ENCODE data around the gene SERPINB12. TPM values are rescaled to one million over a fixed set of nuclear protein-coding genes. Genes with fewer than 3 reads are reported as not detected.

SERPINB12 gene
- total RNA-seq, 1 experiment from 2014 or later, result not detected

DNA sequence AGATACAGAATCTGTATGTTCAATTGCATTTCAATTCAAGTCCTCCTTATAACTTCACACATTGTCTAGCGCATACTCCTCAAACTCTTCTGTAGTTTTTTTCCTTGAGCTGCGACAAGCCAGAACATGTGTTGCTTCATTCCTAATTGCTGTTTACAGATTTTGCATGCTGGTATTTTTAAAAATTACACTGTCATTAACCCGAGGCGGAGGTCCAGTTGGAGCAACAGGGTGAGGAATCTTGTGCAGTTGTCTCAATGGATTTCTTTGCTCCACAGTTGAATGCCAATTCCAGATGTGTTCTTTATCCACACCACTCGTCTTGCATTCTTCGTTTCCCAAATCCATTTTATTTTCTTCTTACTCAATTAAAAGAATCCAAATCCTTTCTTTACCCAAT is 28.6 kb downstream of the SERPINB12 start:
- no peak for TF ChIP-seq POLR2AphosphoS5 (IDR thresholded peaks at IDR 0.05; ENCODE audit: low read depth, low read length)
- TF ChIP-seq, protein P1, sequence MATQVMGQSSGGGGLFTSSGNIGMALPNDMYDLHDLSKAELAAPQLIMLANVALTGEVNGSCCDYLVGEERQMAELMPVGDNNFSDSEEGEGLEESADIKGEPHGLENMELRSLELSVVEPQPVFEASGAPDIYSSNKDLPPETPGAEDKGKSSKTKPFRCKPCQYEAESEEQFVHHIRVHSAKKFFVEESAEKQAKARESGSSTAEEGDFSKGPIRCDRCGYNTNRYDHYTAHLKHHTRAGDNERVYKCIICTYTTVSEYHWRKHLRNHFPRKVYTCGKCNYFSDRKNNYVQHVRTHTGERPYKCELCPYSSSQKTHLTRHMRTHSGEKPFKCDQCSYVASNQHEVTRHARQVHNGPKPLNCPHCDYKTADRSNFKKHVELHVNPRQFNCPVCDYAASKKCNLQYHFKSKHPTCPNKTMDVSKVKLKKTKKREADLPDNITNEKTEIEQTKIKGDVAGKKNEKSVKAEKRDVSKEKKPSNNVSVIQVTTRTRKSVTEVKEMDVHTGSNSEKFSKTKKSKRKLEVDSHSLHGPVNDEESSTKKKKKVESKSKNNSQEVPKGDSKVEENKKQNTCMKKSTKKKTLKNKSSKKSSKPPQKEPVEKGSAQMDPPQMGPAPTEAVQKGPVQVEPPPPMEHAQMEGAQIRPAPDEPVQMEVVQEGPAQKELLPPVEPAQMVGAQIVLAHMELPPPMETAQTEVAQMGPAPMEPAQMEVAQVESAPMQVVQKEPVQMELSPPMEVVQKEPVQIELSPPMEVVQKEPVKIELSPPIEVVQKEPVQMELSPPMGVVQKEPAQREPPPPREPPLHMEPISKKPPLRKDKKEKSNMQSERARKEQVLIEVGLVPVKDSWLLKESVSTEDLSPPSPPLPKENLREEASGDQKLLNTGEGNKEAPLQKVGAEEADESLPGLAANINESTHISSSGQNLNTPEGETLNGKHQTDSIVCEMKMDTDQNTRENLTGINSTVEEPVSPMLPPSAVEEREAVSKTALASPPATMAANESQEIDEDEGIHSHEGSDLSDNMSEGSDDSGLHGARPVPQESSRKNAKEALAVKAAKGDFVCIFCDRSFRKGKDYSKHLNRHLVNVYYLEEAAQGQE (IDR thresholded peaks at IDR 0.05; ENCODE audit: insufficient read depth in 1 of 2, low read depth in 2 of 2, low read length in 1 of 2), result no peak
- TF ChIP-seq, protein P2, sequence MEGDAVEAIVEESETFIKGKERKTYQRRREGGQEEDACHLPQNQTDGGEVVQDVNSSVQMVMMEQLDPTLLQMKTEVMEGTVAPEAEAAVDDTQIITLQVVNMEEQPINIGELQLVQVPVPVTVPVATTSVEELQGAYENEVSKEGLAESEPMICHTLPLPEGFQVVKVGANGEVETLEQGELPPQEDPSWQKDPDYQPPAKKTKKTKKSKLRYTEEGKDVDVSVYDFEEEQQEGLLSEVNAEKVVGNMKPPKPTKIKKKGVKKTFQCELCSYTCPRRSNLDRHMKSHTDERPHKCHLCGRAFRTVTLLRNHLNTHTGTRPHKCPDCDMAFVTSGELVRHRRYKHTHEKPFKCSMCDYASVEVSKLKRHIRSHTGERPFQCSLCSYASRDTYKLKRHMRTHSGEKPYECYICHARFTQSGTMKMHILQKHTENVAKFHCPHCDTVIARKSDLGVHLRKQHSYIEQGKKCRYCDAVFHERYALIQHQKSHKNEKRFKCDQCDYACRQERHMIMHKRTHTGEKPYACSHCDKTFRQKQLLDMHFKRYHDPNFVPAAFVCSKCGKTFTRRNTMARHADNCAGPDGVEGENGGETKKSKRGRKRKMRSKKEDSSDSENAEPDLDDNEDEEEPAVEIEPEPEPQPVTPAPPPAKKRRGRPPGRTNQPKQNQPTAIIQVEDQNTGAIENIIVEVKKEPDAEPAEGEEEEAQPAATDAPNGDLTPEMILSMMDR (IDR thresholded peaks at IDR 0.05), result no peak
- no peak for TF ChIP-seq SIN3A (IDR thresholded peaks at IDR 0.05; ENCODE audit: borderline replicate concordance, insufficient read depth, low read depth, low read length)
- no peak for TF ChIP-seq TCF7L2 (IDR thresholded peaks at IDR 0.05; ENCODE audit: low read depth, low read length)
- Histone ChIP-seq H3K4me3 (ENCODE audit: low read depth in 2 of 2, low read length in 2 of 2) (no peak overlapping the region), H3K36me3 (ENCODE audit: control insufficient read depth, insufficient read depth, low read length) (peaks cover 2% of the 10 kb centered on the region; the same call in 1 of the 2 replicates), H3K9me3 (ENCODE audit: control insufficient read depth, insufficient read depth, low read depth, low read length) (no peaks in the 10 kb centered on the region), H3K4me1 (ENCODE audit: control insufficient read depth, insufficient read depth, low read length) (no peaks in the 10 kb centered on the region), H3K27ac (ENCODE audit: low read length) (no peak overlapping the region), H3K27me3 (ENCODE audit: control insufficient read depth, insufficient read depth, low read length) (no peaks in the 10 kb centered on the region)
- CTCF ChIA-PET, result no interaction called here
- ATAC-seq (no peak), DNase-seq (ENCODE audit: low read depth, low spot score) (no peak)
- intact Hi-C loops (cut with micrococcal nuclease; ENCODE audit: unreplicated experiment), result loop anchor here (10.0 kb wide), 1 partner anchor 274 kb away; no protein-coding TSS in a partner anchor
- POLR2A ChIA-PET, result no interaction called here
- in situ Hi-C loops (cut with HindIII; ENCODE audit: low pct_unique_long_range_greater_than_20kb, low sequenced_read_pairs), result no loop called here
- BruUV-seq (replicated peaks), result no TSS peak

DNA sequence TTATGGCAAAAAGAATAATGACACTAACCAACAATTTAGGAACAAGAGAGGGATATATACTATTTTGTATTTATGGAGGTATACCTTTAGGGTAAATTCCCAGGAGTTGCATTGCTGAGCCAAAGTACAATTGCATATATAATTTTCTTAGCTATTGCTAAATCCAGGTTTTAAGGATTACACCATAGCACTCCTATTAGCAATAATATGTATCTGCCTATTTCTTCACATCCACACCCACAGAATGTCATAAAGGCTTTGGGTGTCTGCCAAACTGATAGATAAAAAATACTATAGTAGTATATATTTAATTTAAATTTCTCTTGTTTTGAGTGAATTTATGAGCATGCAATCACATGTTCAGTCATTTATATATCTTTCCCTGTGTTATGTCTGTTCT is 33.5 kb downstream of the SERPINB12 start:
- Histone ChIP-seq H3K27me3 (ENCODE audit: control insufficient read depth, insufficient read depth, low read length) (no peaks in the 10 kb centered on the region), H3K36me3 (ENCODE audit: control insufficient read depth, insufficient read depth, low read length) (no peaks in the 10 kb centered on the region), H3K4me1 (ENCODE audit: control insufficient read depth, insufficient read depth, low read length) (no peaks in the 10 kb centered on the region), H3K4me3 (ENCODE audit: low read depth in 2 of 2, low read length in 2 of 2) (no peak overlapping the region), H3K9me3 (ENCODE audit: control insufficient read depth, insufficient read depth, low read depth, low read length) (no peaks in the 10 kb centered on the region), H3K27ac (ENCODE audit: low read length) (no peak overlapping the region)
- in situ Hi-C loops (cut with HindIII; ENCODE audit: low pct_unique_long_range_greater_than_20kb, low sequenced_read_pairs) (no loop called here), intact Hi-C loops (cut with micrococcal nuclease; ENCODE audit: unreplicated experiment) (loop anchor here (10.0 kb wide), 1 partner anchor 269 kb away; no protein-coding TSS in a partner anchor)
- ChIA-PET POLR2A (no interaction called here), CTCF (interaction anchor here (1.1 kb wide), 1 partner anchor 57 kb away, joined by 3 read pairs; no protein-coding TSS in a partner anchor)
- TF ChIP-seq SIN3A (IDR thresholded peaks at IDR 0.05; ENCODE audit: borderline replicate concordance, insufficient read depth, low read depth, low read length), result no peak
- TF ChIP-seq TCF7L2 (IDR thresholded peaks at IDR 0.05; ENCODE audit: low read depth, low read length), result no peak
- TF ChIP-seq, protein P1 (IDR thresholded peaks at IDR 0.05; ENCODE audit: insufficient read depth in 1 of 2, low read depth in 2 of 2, low read length in 1 of 2), result no peak
- TF ChIP-seq POLR2AphosphoS5 (IDR thresholded peaks at IDR 0.05; ENCODE audit: low read depth, low read length), result no peak
- TF ChIP-seq, protein P2 (IDR thresholded peaks at IDR 0.05), result no peak
- no TSS peak for BruUV-seq (replicated peaks)
- ATAC-seq, result no peak
- DNase-seq (ENCODE audit: low read depth, low spot score), result no peak
